Smooth muscle cell (in vitro differentiated cells): Measurements from ENCODE around the gene PI3. TPM values are rescaled to one million over a fixed set of nuclear protein-coding genes. Genes with fewer than 3 reads are reported as not detected.

Experiments
- DNase-seq: peaks from one replicate; lab custom pipeline; 2025; ENCODE audit not compliant: unreplicated experiment; lab: John Stamatoyannopoulos, UW
- H2AFZ ChIP-seq: fragments of 200-600 bp; sonication (generic); 2 replicates; pipeline ENCODE4 v1.6.0; 2016; ENCODE audit warnings: antibody characterized with exemption, low read depth, mild to moderate bottlenecking
- H3F3A ChIP-seq: fragments of 200-600 bp; sonication (generic); 2 replicates; pipeline ENCODE4 v1.6.0; 2017; ENCODE audit warnings: antibody characterized with exemption, low read depth
- H3K27ac ChIP-seq: fragments of 200-600 bp; sonication (generic); 2 replicates; pipeline ENCODE4 v1.5.1; 2016; ENCODE audit warnings: low read depth, mild to moderate bottlenecking
- H3K27me3 ChIP-seq: fragments of 200-600 bp; sonication (generic); 2 replicates; pipeline ENCODE4 v1.6.1; 2016; ENCODE audit warnings: low read depth, mild to moderate bottlenecking
- H3K36me3 ChIP-seq: fragments of 200-600 bp; sonication (generic); 2 replicates; pipeline ENCODE4 v1.5.1; 2016; ENCODE audit warnings: low read depth
- H3K4me1 ChIP-seq: fragments of 200-600 bp; sonication (generic); 2 replicates; pipeline ENCODE4 v1.5.1; 2016; ENCODE audit warnings: low read depth
- H3K4me2 ChIP-seq: fragments of 200-600 bp; sonication (generic); 2 replicates; pipeline ENCODE4 v1.6.0; 2016; ENCODE audit warnings: mild to moderate bottlenecking
- H3K4me3 ChIP-seq: fragments of 200-600 bp; sonication (generic); 2 replicates; pipeline ENCODE4 v1.5.1; 2016; ENCODE audit warnings: mild to moderate bottlenecking
- H3K79me2 ChIP-seq: fragments of 200-600 bp; sonication (generic); 2 replicates; pipeline ENCODE4 v1.6.0; 2016; ENCODE audit warnings: low read depth, mild to moderate bottlenecking
- H3K9ac ChIP-seq: fragments of 200-600 bp; sonication (generic); 2 replicates; pipeline ENCODE4 v1.6.0; 2016; ENCODE audit warnings: low read depth
- H3K9me3 ChIP-seq: fragments of 200-600 bp; sonication (generic); replicated peaks from 2 replicates; pipeline ENCODE4 v1.5.1; 2016; ENCODE audit warnings: low read depth
- H4K20me1 ChIP-seq: fragments of 200-600 bp; sonication (generic); 2 replicates; pipeline ENCODE4 v1.6.0; 2016; ENCODE audit warnings: low read depth
- CTCF ChIP-seq: fragments of 200-600 bp; sonication (generic); IDR thresholded peaks from 2 replicates; pipeline ENCODE4 v1.5.1; 2017; ENCODE audit warnings: borderline replicate concordance, mild to moderate bottlenecking, antibody characterized with exemption; ENCODE audit not compliant: insufficient read depth, poor library complexity, severe bottlenecking
- WGBS: methylation state at CpG from one replicate; pipeline ENCODE4 v1.1.7; 2016; ENCODE audit warnings: low lambda C conversion rate; 5-methylcytosine and 5-hydroxymethylcytosine counted together
- polyA plus RNA-seq: library from polyadenylated mRNA; unstranded; fragments of >200 nt; fragmentation: Nextera tagmentation; extraction: Ambion mirVana; gene quantifications from 2 replicates; pipeline ENCODE4 v1.2.1, GENCODE V29; 2016
- total RNA-seq: library from RNA; depleted of rRNA; stranded (reverse); fragments of >200 nt; gene quantifications from 2 replicates; pipeline ENCODE4 v1.2.3, GENCODE V29; 2014

PI3 gene
- total and polyA plus RNA-seq, 2 experiments from 2014 or later: not detected

GRCh38 chr20:45191926-45192325, 17.2 kb downstream of the PI3 start:
- Histone ChIP-seq H3K4me1 (no peaks in the 10 kb centered on the region), H2AFZ (no peak overlapping the region), H3K4me3 (no peak overlapping the region), H3K27ac (no peak overlapping the region), H4K20me1 (no peaks in the 10 kb centered on the region), H3K4me2 (no peak overlapping the region), H3K36me3 (no peaks in the 10 kb centered on the region), H3K9ac (no peak overlapping the region), H3K79me2 (no peaks in the 10 kb centered on the region), H3K9me3 (no peaks in the 10 kb centered on the region), H3F3A (no peaks in the 10 kb centered on the region), H3K27me3 (peaks cover 4% of the 10 kb centered on the region)
- TF ChIP-seq CTCF: no peak
- 97% methylated on average over 3 of the region's 3 CpGs for WGBS
- no peak for DNase-seq

- Histone ChIP-seq H3K79me2 (no peaks in the 10 kb centered on the region), H3K9ac (no peak overlapping the region), H3K9me3 (no peaks in the 10 kb centered on the region), H3K36me3 (no peaks in the 10 kb centered on the region), H3K4me1 (no peaks in the 10 kb centered on the region), H3F3A (no peaks in the 10 kb centered on the region), H3K4me2 (no peak overlapping the region), H4K20me1 (no peaks in the 10 kb centered on the region), H3K27ac (no peak overlapping the region), H3K27me3 (peaks cover 4% of the 10 kb centered on the region), H2AFZ (no peak overlapping the region), H3K4me3 (no peak overlapping the region)
- TF ChIP-seq CTCF: no peak
- DNase-seq: no peak
- 83% methylated on average over 2 of the region's 2 CpGs for WGBS
Observed at GRCh38 chr20:45193331-45193730, 18.6 kb downstream of the PI3 start.

DNA sequence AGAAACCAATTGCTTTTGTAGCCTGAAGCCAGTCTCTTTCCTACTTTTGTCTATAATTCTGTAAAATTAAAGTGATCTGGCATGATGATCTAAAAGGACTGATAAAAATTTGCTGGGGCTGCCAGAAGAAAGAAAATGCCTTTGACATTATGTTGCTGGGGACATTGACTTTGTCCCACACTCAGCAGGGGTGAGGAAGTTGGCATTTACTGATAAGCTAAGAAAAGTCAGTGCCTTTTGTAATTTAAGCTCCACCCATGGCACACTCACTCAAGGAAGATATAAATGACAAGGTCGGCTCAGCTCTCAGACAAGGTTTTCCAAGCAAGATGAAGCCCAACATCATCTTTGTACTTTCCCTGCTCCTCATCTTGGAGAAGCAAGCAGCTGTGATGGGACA, 32.0 kb downstream of the PI3 start, which contains the start of gene SEMG1:
TSS of gene SEMG1 (plus strand) at position 309 of the 400 bp plus-strand sequence. CDS start at position 330, 21 bp downstream.
- no peak within 1 kb of the TSS for H3K9ac ChIP-seq
- 50% methylated on average over 1 of the region's 1 CpG for whole genome bisulfite sequencing
- no peaks in the 10 kb centered on the region for H3K36me3 ChIP-seq

More for the DNA sequence above, 32.0 kb downstream of the PI3 start, which contains the start of gene SEMG1:
- Histone ChIP-seq H3K79me2 (no peaks in the 10 kb centered on the region), H3K4me1 (no peaks in the 10 kb centered on the region), H3K4me2 (no peak within 1 kb of the TSS), H2AFZ (no peak within 1 kb of the TSS), H3K4me3 (no peak within 1 kb of the TSS), H3K9me3 (no peaks in the 10 kb centered on the region), H4K20me1 (no peaks in the 10 kb centered on the region), H3K27ac (no peak within 1 kb of the TSS), H3F3A (no peaks in the 10 kb centered on the region), H3K27me3 (peaks cover 6% of the 10 kb centered on the region)
- no peak for DNase-seq
- no peak for TF ChIP-seq CTCF
